NOMO-1 treated with dmso at 0.1 percent for 144 hours (cell line): ENCODE results near the gene KCNMB2.
"Not testable (repeated sequence)": the region's sequence is repeated elsewhere in the genome, so short reads cannot be mapped to it uniquely, and the experiment has no call there.

Experiments
- DNase-seq: peaks from one replicate; lab custom pipeline; 2025; ENCODE audit not compliant: unreplicated experiment; lab: John Stamatoyannopoulos, UW

The KCNMB2 gene

GRCh38 chr3:178518660-178519396, 17.4 kb upstream of the KCNMB2 start:
- DNase-seq, result no peak

GRCh38 chr3:178519701-178520100, 16.5 kb upstream of the KCNMB2 start:
- no peak for DNase-seq

GRCh38 chr3:178520451-178520850, 15.8 kb upstream of the KCNMB2 start:
- DNase-seq, result no peak

- DNase-seq, result no peak
These were observed 13.8 kb upstream of the KCNMB2 start for GRCh38 chr3:178522200-178523052.

- DNase-seq, result no peak
These were observed 11.0 kb upstream of the KCNMB2 start for GRCh38 chr3:178525251-178525650.

GRCh38 chr3:178526291-178526690, 9.9 kb upstream of the KCNMB2 start:
- no peak for DNase-seq

- no peak for DNase-seq
These were observed 8.3 kb upstream of the KCNMB2 start for GRCh38 chr3:178527981-178528380.

GRCh38 chr3:178529606-178530225, 6.5 kb upstream of the KCNMB2 start:
- DNase-seq, result no peak

GRCh38 chr3:178532476-178532875, 3.8 kb upstream of the KCNMB2 start:
- no peak for DNase-seq

GRCh38 chr3:178537122-178537705, 978 bp downstream of the KCNMB2 start:
- DNase-seq, result no peak

GRCh38 chr3:178538056-178538455, 1.8 kb downstream of the KCNMB2 start:
- no peak for DNase-seq

- no peak for DNase-seq
These were observed 3.9 kb downstream of the KCNMB2 start for GRCh38 chr3:178540184-178540583.

- DNase-seq, result no peak
These were observed 9.1 kb downstream of the KCNMB2 start for GRCh38 chr3:178545337-178545736.

GRCh38 chr3:178546079-178546478, 9.8 kb downstream of the KCNMB2 start:
- no peak for DNase-seq

GRCh38 chr3:178549426-178549825, 13.2 kb downstream of the KCNMB2 start:
- not testable (repeated sequence) for DNase-seq

GRCh38 chr3:178551916-178552321, 15.7 kb downstream of the KCNMB2 start:
- DNase-seq, result peak; percentile 20

- no peak for DNase-seq
These were observed 22.4 kb downstream of the KCNMB2 start for GRCh38 chr3:178558637-178559036.

- no peak for DNase-seq
These were observed 24.5 kb downstream of the KCNMB2 start for GRCh38 chr3:178560759-178561158.

GRCh38 chr3:178561239-178561638, 25.0 kb downstream of the KCNMB2 start:
- no peak for DNase-seq

GRCh38 chr3:178562143-178562946, 26.1 kb downstream of the KCNMB2 start:
- no peak for DNase-seq

- no peak for DNase-seq
These were observed 26.7 kb downstream of the KCNMB2 start for GRCh38 chr3:178562947-178563232.
